SK-N-MC (cell line): ENCODE results near the gene CROCC2.

ENCODE experiments used
- EZH2 ChIP-seq: fragments of 200-600 bp; sonication (generic); IDR thresholded peaks from one replicate; pipeline ENCODE4 v1.6.1; 2017; ENCODE audit warnings: antibody characterized with exemption
- FOXP2 ChIP-seq: optimal IDR thresholded peaks from 2 replicates; pipeline ENCODE3; 2011; ENCODE audit warnings: mild to moderate bottlenecking, moderate library complexity; ENCODE audit not compliant: insufficient read depth; ENCODE audit errors: extremely low read length, control extremely low read depth
- POLR2AphosphoS5 ChIP-seq: IDR thresholded peaks from 2 replicates; pipeline ENCODE4 v1.6.1; 2012; ENCODE audit warnings: mild to moderate bottlenecking, low read depth, low read length, borderline replicate concordance

GRCh38 chr2:240929364-240930095, 23.4 kb downstream of the CROCC2 start:
- TF ChIP-seq EZH2 (no peak), POLR2AphosphoS5 (no peak), FOXP2 (no peak)
